22Rv1 (cell line): ENCODE data around the gene TNFAIP8L1.

Source experiments
- ZFX ChIP-seq: fragments of 450-650 bp; IDR thresholded peaks from 2 replicates; pipeline ENCODE4 v1.6.1; 2017; ENCODE audit warnings: antibody characterized with exemption, borderline replicate concordance
- TF ChIP-seq, protein P1 (sequence below): fragments of 450-650 bp; IDR thresholded peaks from 2 replicates; pipeline ENCODE4 v1.5.1; 2017; ENCODE audit warnings: mild to moderate bottlenecking

DNA sequence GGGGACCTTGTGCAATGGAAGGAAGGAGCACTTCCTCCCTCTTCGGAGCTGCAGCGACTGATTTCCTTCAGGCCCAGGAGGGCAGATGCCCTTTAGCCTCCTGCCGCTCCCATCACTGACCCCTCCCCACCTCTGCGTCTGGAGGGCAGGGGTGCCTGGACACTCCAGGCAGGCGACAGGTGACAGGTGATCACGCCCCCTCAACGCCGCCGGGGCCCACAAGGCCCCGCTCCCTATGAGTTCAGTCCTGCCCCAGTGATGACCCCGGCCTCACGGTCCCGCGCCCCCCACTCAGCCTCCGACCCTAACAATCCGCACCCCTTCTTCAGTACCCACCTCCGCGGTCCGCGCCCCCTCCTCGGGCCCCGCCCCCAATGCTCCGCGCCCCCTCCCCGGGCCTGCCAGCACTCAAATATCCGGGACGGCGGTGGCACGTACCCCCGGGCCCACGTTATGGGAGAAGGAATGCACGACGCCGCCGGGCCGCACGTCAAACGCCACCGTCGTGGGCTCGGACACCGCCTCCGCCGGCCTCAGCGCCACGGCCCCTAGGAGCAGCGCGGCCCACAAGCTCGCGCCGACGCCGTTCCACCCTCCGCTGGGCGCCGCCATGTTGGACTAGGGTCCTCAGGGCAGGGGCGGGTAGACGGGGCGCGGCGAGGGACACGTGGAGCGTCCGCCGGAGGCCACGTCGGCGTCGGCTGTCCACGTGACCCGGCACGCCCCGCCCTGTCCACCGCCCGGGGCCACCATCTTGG lies 30.6 kb downstream of the TNFAIP8L1 start, which contains the start of gene MYDGF:
- TF ChIP-seq, protein P1, sequence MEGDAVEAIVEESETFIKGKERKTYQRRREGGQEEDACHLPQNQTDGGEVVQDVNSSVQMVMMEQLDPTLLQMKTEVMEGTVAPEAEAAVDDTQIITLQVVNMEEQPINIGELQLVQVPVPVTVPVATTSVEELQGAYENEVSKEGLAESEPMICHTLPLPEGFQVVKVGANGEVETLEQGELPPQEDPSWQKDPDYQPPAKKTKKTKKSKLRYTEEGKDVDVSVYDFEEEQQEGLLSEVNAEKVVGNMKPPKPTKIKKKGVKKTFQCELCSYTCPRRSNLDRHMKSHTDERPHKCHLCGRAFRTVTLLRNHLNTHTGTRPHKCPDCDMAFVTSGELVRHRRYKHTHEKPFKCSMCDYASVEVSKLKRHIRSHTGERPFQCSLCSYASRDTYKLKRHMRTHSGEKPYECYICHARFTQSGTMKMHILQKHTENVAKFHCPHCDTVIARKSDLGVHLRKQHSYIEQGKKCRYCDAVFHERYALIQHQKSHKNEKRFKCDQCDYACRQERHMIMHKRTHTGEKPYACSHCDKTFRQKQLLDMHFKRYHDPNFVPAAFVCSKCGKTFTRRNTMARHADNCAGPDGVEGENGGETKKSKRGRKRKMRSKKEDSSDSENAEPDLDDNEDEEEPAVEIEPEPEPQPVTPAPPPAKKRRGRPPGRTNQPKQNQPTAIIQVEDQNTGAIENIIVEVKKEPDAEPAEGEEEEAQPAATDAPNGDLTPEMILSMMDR: no peak
- TF ChIP-seq ZFX: no peak
